Vagina (tissue), 2 donors: Measurements from ENCODE around the gene G6PC3. TPM values are rescaled to one million over a fixed set of nuclear protein-coding genes. Genes with fewer than 3 reads are reported as not detected.
A peak's percentile ranks its signal among the peaks of the same experiment; 100 is the strongest.
"Not testable (repeated sequence)": the region's sequence is repeated elsewhere in the genome, so short reads cannot be mapped to it uniquely, and the experiment has no call there.

Experiments
- DNase-seq, 2 donors: peaks; one replicate each; pipeline ENCODE4 v3.0.0-alpha.2; 2017; ENCODE audit errors: extremely low spot score in 2 of 2
- H3K27ac ChIP-seq: fragments of 200-600 bp; sonication (generic); one replicate; pipeline ENCODE4 v1.5.1; 2019
- H3K27me3 ChIP-seq: fragments of 200-600 bp; sonication (generic); one replicate; pipeline ENCODE4 v1.5.1; 2019
- H3K36me3 ChIP-seq, 2 donors: fragments of 200-600 bp; sonication (generic); one replicate each; pipeline ENCODE4 v1.5.1; 2017 to 2019
- H3K4me1 ChIP-seq: fragments of 200-600 bp; sonication (generic); one replicate; pipeline ENCODE4 v1.5.1; 2019
- H3K4me3 ChIP-seq, 2 donors: fragments of 200-600 bp; sonication (generic); 1 replicate in 1 of 2; 2 replicates in 1 of 2; pipeline ENCODE4 v1.5.1; 2016 to 2019
- H3K9me3 ChIP-seq: fragments of 200-600 bp; sonication (generic); one replicate; pipeline ENCODE4 v1.5.1; 2019
- POLR2A ChIP-seq, 2 donors: fragments of 450-650 bp; IDR thresholded peaks; one replicate each; pipeline ENCODE4 v1.6.1; 2017; ENCODE audit warnings: antibody characterized with exemption in 2 of 2, mild to moderate bottlenecking in 2 of 2, moderate library complexity in 2 of 2
- POLR2AphosphoS5 ChIP-seq, 2 donors: sonication (generic); formaldehyde crosslinking; IDR thresholded peaks; one replicate each; pipeline ENCODE4 v1.9.0; 2017; ENCODE audit warnings: antibody characterized with exemption in 2 of 2, mild to moderate bottlenecking in 2 of 2, low read depth in 1 of 2; ENCODE audit not compliant: insufficient read depth in 1 of 2
- intact Hi-C: fragments of 100-400 bp; cut with DNase I; formaldehyde crosslinking; loops from one replicate; pipeline ENCODE4 v1.15.1; 2023
- total RNA-seq: library from RNA; depleted of rRNA; stranded (reverse); fragments of >200 nt; gene quantifications from one replicate; pipeline ENCODE4 v1.2.3, GENCODE V29; 2016
- TF ChIP-seq, protein P1 (sequence below), 3 experiments: fragments of 450-650 bp in 2 of 3; fragments of 200-600 bp in 1 of 3; sonication (generic) in 1 of 3; IDR thresholded peaks; one replicate each; pipeline ENCODE4 v1.5.1; 2017 to 2019; ENCODE audit warnings: antibody characterized with exemption in 3 of 3, mild to moderate bottlenecking in 2 of 3, moderate library complexity in 2 of 3

Gene G6PC3, protein sequence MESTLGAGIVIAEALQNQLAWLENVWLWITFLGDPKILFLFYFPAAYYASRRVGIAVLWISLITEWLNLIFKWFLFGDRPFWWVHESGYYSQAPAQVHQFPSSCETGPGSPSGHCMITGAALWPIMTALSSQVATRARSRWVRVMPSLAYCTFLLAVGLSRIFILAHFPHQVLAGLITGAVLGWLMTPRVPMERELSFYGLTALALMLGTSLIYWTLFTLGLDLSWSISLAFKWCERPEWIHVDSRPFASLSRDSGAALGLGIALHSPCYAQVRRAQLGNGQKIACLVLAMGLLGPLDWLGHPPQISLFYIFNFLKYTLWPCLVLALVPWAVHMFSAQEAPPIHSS
- total RNA-seq: 44.0 TPM

DNA sequence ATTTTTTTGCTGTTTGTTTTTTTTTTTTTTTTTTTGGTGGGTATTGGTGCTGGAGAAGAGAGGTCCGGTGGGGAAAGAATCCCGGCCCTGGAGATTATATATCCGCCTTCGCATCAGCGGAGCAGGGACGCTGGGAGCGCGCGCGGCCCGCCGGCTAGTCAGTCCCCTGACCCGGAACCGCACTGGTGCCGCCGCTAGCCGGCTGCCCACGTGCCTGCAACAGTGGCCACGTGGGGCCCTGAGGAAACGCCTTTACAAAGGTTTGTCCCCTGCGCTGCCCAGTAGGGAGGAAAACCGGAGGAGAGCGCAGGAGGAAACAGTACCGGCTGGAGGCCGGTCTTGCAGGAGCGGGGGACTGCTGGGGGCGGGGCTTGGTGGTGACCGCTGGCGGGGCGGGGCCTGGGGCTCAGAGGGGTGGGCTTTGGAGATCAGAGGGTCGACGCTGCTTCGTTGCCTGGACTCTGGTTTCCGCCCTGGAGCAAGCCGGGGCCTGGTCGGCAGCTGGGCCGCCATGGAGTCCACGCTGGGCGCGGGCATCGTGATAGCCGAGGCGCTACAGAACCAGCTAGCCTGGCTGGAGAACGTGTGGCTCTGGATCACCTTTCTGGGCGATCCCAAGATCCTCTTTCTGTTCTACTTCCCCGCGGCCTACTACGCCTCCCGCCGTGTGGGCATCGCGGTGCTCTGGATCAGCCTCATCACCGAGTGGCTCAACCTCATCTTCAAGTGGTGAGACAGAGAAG is at the start of gene G6PC3:
G6PC3 (plus strand) TSS at position 281 of the 743 bp plus-strand sequence; CDS start at position 512, 231 bp downstream.
- Histone ChIP-seq H3K27ac (peak within 1 kb of the TSS; percentile 77), H3K36me3 (peaks cover 0 to 8% of the 10 kb centered on the region in 2 donors), H3K4me3 (peak within 1 kb of the TSS; percentile 55 to 79), H3K4me1 (peaks cover 38% of the 10 kb centered on the region), H3K9me3 (no peaks in the 10 kb centered on the region), H3K27me3 (no peaks in the 10 kb centered on the region)
- TF ChIP-seq POLR2A (IDR thresholded peaks at IDR 0.05): peak in 1 of 2 donors; percentile 55
- TF ChIP-seq, protein P1, sequence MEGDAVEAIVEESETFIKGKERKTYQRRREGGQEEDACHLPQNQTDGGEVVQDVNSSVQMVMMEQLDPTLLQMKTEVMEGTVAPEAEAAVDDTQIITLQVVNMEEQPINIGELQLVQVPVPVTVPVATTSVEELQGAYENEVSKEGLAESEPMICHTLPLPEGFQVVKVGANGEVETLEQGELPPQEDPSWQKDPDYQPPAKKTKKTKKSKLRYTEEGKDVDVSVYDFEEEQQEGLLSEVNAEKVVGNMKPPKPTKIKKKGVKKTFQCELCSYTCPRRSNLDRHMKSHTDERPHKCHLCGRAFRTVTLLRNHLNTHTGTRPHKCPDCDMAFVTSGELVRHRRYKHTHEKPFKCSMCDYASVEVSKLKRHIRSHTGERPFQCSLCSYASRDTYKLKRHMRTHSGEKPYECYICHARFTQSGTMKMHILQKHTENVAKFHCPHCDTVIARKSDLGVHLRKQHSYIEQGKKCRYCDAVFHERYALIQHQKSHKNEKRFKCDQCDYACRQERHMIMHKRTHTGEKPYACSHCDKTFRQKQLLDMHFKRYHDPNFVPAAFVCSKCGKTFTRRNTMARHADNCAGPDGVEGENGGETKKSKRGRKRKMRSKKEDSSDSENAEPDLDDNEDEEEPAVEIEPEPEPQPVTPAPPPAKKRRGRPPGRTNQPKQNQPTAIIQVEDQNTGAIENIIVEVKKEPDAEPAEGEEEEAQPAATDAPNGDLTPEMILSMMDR (IDR thresholded peaks at IDR 0.05): peak in 1 of 3 experiments; percentile 33
- TF ChIP-seq POLR2AphosphoS5 (IDR thresholded peaks at IDR 0.05; ENCODE audit: insufficient read depth in 1 of 2, low read depth in 1 of 2): peak; percentile 94 to 99
- DNase-seq: peak in 1 of 2 donors; percentile 99
- intact Hi-C loops: no loop called here

DNA sequence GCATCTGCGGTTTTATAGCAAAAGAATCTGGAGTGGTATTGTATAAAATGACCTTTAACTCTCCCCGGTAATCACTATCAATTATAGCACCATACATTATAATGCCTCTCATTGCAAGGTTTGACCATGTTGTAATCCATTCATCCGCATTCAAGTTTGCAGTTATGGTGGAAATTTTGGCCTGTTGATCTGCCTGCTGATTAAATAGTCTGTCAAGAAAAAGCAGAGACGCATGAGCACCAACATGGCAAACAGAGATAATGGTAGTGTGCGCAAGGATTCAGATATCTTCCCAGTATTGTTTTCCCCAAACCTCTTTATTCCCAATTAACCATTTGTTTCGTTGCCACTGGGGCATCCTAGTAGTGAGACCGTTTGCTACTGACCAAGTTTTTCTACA is 49.3 kb upstream of the G6PC3 start:
- H3K27ac ChIP-seq, H3K36me3 ChIP-seq, H3K4me1 ChIP-seq, H3K27me3 ChIP-seq, intact Hi-C loops, DNase-seq, H3K9me3 ChIP-seq, H3K4me3 ChIP-seq: not testable (repeated sequence)

DNA sequence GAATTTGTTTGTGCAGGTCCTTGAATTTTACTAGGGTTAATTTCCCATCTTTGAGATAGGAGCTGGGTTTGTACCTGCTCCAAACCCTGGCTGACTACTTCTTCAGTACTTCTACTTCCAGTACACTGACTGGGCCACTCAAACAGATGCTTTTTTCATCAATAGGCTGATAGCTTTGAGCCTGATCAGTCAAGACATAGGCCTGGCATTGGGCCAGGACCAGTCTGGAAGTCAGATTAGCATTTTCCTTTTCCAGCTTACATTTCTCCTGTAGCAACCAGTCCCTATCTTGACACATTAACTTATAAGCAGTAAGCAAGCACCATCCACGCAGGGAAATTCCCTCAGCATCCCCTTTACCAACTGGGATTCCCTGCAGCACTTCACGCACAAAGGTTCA is 48.3 kb upstream of the G6PC3 start:
- DNase-seq: no peak

DNA sequence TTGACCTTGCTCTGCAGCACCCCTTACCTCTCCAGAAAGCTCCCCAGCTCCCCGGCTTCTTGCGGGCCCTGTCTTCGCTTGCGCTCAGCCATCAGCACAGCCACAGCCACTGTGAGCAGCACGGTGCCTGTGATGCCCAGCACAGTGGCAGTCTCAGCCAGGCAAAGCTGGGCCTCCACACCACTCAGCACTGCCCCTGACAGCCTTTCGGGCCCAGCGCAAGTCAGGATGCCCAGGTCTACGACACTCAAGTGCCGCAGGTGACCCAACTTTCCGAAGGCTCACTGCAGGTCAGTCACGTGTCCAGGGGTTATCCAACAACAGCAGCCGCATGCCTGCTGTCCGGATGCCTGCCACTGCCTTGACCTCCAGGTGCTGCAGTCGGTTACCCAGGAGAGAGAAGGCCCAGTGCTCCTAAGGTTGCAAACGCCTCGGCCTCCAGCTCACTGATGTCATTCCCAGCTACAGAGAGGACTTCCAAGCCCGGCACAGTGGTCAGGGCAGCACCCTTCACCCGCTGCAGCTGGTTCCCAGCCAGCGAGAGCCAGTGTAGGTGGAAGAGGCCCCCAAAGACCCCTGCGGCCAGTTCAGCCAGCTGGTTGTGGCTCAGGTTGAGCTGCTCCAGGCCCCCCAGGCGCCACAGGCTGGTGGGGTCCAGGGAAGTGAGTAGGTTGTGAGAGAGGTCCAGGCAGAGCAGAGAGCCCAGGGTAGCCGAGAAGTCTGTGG is 46.8 kb upstream of the G6PC3 start:
- H3K4me3 ChIP-seq: no peak overlapping the region
- DNase-seq: no peak
- intact Hi-C loops: no loop called here
- no peak for TF ChIP-seq POLR2AphosphoS5 (IDR thresholded peaks at IDR 0.05; ENCODE audit: insufficient read depth in 1 of 2, low read depth in 1 of 2)
- no peak for TF ChIP-seq POLR2A (IDR thresholded peaks at IDR 0.05)
- TF ChIP-seq, protein P1 (IDR thresholded peaks at IDR 0.05): no peak
- peaks cover 0 to 7% of the 10 kb centered on the region in 2 donors for H3K36me3 ChIP-seq
- H3K9me3 ChIP-seq: no peaks in the 10 kb centered on the region
- H3K4me1 ChIP-seq: no peaks in the 10 kb centered on the region
- no peak overlapping the region for H3K27ac ChIP-seq
- no peaks in the 10 kb centered on the region for H3K27me3 ChIP-seq

More for the DNA sequence above, 48.3 kb upstream of the G6PC3 start:
- no peak overlapping the region for H3K27ac ChIP-seq
- intact Hi-C loops: no loop called here
- no peaks in the 10 kb centered on the region for H3K27me3 ChIP-seq
- peaks cover 0 to 7% of the 10 kb centered on the region in 2 donors for H3K36me3 ChIP-seq
- no peaks in the 10 kb centered on the region for H3K9me3 ChIP-seq
- no peak overlapping the region for H3K4me3 ChIP-seq
- no peaks in the 10 kb centered on the region for H3K4me1 ChIP-seq
- no peak for TF ChIP-seq POLR2AphosphoS5 (IDR thresholded peaks at IDR 0.05; ENCODE audit: insufficient read depth in 1 of 2, low read depth in 1 of 2)
- TF ChIP-seq POLR2A (IDR thresholded peaks at IDR 0.05): no peak
- TF ChIP-seq, protein P1 (IDR thresholded peaks at IDR 0.05): no peak

DNA sequence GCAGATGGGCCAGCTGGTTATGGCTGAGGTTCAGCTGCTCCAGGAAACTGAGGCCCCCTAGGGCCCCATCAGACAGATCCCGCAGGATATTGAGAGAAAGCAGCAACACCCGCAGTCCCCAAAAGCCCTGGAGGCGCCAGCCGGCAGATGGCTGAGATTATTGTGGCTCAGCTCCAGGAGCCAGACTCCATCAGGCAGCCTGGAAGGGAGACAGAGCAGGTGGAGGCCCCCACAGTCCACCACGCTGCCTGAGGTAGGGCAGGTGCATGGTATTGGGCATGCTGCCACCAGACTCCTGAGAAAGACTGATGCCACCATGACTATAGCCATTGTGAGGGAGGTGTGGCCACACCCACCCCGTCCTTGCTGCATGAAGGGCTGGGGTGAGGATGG is 46.3 kb upstream of the G6PC3 start:
- Histone ChIP-seq H3K9me3 (no peaks in the 10 kb centered on the region), H3K27ac (no peak overlapping the region), H3K27me3 (no peaks in the 10 kb centered on the region), H3K4me3 (no peak overlapping the region), H3K36me3 (peaks cover 0 to 7% of the 10 kb centered on the region in 2 donors), H3K4me1 (no peaks in the 10 kb centered on the region)
- intact Hi-C loops: no loop called here
- TF ChIP-seq, protein P1 (IDR thresholded peaks at IDR 0.05): no peak
- no peak for TF ChIP-seq POLR2A (IDR thresholded peaks at IDR 0.05)
- TF ChIP-seq POLR2AphosphoS5 (IDR thresholded peaks at IDR 0.05; ENCODE audit: insufficient read depth in 1 of 2, low read depth in 1 of 2): no peak
- DNase-seq: no peak
